AG09309 (cell line): ENCODE measurements around the gene TUBAL3.

Experiments used
- DNase-seq: peaks from one replicate; pipeline ENCODE4 v3.0.0-alpha.2; 2010; ENCODE audit warnings: low read depth
- H3K4me3 ChIP-seq: 2 replicates; pipeline ENCODE4 v1.5.1; 2011; ENCODE audit warnings: mild to moderate bottlenecking, low read depth, low read length, moderate library complexity; ENCODE audit not compliant: control insufficient read depth
- TF ChIP-seq, protein P1 (sequence below): IDR thresholded peaks from 2 replicates; pipeline ENCODE4 v1.5.1; 2011; ENCODE audit warnings: mild to moderate bottlenecking, low read depth, low read length, inconsistent platforms; ENCODE audit not compliant: insufficient read depth, control insufficient read depth; ENCODE audit errors: missing control alignments

The TUBAL3 gene

DNA sequence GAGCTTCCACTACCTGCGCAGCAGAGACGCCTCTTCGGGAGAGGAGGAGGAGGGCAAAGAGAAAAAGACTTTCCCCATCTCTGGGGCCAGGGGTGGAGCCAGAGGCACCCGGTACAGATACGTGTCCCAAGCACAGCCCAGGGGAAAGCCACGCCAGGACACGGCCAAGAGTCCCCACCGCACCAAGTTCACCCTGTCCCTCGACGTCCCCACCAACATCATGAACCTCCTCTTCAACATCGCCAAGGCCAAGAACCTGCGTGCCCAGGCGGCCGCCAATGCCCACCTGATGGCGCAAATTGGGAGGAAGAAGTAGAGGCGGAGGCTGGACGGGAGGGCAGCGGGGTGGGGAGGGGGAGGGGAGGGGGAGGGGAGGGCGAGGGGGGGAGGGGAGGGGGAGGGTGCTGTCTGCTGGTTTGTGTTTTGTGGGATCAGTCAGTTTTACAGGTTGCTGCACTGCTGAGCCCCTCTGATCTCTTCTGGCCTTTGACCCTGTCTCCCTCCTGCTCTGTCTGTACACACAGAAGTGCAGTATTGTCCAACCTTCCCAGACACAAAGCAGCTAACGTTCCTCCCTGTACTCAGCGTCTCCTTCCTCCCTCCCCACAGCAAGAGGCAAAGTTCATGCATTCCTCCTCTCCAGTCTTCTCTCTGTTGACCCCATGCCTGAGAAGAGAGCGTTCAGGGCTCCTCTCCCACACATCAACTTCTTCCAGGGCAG, 30.6 kb downstream of the TUBAL3 start:
- DNase-seq = no peak

DNA sequence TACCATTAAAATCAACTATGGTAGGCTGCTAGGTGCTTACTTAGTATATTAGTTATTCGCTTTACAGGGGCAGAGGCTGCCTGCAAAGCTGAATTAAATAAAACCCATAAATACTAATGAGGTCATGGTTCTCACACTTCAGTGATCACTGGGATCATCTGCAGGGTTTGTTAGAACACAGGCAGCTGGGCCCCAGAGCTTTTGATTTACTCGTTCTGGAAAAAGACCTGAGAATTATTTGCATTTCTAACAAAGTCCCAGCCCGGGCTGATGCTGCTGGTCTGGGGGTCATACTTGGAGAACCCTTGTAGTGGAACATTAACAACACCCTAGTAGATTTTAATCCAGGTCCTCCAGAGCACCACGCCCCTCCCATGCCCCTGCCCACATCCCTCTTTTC, 31.3 kb downstream of the TUBAL3 start:
- TF ChIP-seq, protein P1, sequence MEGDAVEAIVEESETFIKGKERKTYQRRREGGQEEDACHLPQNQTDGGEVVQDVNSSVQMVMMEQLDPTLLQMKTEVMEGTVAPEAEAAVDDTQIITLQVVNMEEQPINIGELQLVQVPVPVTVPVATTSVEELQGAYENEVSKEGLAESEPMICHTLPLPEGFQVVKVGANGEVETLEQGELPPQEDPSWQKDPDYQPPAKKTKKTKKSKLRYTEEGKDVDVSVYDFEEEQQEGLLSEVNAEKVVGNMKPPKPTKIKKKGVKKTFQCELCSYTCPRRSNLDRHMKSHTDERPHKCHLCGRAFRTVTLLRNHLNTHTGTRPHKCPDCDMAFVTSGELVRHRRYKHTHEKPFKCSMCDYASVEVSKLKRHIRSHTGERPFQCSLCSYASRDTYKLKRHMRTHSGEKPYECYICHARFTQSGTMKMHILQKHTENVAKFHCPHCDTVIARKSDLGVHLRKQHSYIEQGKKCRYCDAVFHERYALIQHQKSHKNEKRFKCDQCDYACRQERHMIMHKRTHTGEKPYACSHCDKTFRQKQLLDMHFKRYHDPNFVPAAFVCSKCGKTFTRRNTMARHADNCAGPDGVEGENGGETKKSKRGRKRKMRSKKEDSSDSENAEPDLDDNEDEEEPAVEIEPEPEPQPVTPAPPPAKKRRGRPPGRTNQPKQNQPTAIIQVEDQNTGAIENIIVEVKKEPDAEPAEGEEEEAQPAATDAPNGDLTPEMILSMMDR = no peak
- H3K4me3 ChIP-seq = no peak overlapping the region

More for the DNA sequence above, 30.6 kb downstream of the TUBAL3 start:
- TF ChIP-seq, protein P1 = no peak
- no peak overlapping the region for H3K4me3 ChIP-seq

DNA sequence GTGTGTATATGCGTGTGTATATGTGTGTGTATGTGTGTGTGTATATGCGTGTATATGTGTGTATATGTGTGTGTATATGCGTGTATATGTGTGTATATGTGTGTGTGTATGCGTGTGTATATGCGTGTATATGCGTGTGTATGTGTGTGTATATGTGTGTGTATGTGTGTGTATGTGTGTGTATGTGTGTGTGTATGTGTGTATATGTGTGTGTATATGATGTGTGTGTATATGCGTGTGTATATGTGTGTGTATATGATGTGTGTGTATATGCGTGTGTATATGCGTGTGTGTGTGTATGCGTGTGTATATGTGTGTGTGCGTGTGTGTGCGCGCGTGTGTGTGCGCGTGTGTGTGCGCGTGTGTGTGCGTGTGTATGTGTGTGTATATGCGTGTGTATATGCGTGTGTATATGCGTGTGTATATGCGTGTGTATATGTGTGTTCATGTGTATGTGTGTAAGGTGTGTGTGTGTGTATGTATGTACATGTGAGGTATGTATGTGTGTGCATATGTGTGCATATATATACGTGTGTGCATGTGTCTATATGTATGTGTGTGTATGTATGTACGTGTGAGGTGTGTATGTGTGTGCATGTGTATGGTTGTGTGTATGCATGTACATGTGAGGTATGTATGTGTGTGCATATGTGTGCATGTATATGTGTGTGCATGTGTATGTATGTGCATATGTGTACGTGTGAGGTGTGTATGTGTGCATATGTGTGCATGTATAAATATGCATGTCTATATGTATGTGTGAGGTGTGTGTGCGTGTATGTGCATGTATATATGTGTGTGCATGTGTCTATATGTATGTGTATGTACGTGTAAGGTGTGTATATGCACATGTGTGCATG, 33.9 kb downstream of the TUBAL3 start:
- DNase-seq = no peak
- TF ChIP-seq, protein P1 = no peak
- no peak overlapping the region for H3K4me3 ChIP-seq

More for the DNA sequence above, 31.3 kb downstream of the TUBAL3 start:
- DNase-seq = no peak

DNA sequence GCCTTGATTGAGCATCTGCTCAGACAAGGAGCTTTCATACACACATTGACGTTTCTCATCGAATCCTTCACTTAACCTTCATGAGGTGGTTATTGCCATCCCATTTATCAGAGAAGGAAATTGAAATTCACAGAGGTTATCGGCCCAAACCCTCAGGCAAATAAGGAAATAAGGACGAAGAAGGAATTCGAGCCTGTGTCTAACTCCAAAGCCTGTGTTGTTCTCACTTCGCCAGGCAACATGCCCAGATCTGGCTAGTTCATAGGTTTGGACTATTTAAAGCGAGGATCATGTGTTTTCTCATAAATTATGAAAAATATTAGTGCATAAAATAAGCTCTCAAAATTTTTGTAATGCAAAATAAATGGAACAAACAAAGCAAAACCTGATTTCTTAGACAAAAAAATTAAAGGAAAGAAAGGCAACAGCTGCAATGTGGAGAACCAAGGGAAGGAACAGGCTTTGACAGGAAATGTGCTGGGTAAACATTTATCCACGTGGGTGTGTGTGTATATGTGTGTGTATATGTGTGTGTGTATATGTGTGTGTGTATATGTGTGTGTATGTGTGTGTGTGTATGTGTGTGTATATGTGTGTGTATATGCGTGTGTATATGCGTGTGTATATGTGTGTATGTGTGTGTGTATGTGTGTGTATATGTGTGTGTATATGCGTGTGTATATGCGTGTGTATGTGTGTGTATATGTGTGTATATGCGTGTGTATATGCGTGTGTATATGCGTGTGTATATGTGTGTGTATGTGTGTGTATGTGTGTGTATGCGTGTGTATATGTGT, 35.1 kb downstream of the TUBAL3 start:
- DNase-seq = no peak
- TF ChIP-seq, protein P1 = no peak
- H3K4me3 ChIP-seq = no peak overlapping the region

DNA sequence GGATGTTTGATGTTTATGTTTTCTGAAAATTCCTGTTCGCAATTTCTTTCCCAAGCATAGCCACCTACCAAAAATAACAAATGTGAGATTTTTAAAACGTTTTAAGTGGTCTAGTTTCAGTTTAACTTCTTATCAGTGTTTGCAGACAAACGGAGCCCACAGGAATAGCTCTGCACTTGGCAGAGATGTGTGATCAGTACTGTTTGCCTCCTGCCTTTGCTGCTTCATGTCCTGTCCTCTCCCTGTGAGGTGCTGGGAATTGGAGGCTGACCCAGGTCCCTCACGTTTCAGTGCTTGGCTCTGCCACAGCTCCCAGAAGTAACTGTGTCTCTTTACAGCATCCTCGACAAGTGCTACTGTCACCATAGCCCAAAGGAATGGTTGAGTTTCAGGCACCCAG, 38.7 kb downstream of the TUBAL3 start:
- TF ChIP-seq, protein P1 = no peak
- no peak overlapping the region for H3K4me3 ChIP-seq
- no peak for DNase-seq

DNA sequence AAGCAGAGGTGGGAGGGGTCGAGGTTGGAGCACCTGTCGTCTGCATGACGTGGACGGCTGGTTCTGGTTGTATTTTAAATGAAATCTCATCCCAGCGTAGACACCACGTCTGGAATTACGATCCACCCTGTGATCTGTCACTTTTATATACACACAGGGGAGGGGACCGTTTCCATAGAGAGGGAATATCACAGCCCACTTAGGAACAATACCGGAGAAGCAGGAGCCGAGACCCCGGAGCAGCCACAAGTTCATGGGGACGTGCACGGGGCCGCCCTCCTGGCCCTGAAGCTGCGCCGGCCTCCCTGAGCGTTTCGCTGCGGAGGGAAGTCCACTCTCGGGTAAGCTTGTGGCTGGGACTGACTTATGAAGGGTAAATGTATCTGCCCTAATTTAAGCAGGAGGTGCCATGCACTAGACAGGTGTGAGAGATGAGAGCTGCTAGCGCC, 39.7 kb downstream of the TUBAL3 start, which contains the start of gene UCN3:
UCN3 (plus strand) TSS at position 77 of the 449 bp plus-strand sequence. CDS start 8,755 bp downstream, outside the sequence.
- H3K4me3 ChIP-seq = no peak within 1 kb of the TSS
- no peak for DNase-seq
- TF ChIP-seq, protein P1 = no peak
